SHP77 (cell line): Measurements from ENCODE around the gene PAX5.
"Not testable (repeated sequence)": the region's sequence is repeated elsewhere in the genome, so short reads cannot be mapped to it uniquely, and the experiment has no call there.

Source experiments
- DNase-seq, 2 experiments: peaks; one replicate each; lab custom pipeline; 2025; lab: John Stamatoyannopoulos, UW

Gene PAX5

GRCh38 chr9:36878986-36879982 is 154.8 kb downstream of the PAX5 start:
- no peak for DNase-seq

- DNase-seq = no peak
Observed at GRCh38 chr9:36877239-36877638, 156.8 kb downstream of the PAX5 start.

GRCh38 chr9:36876056-36876455 is 158.0 kb downstream of the PAX5 start:
- DNase-seq = no peak

GRCh38 chr9:36874921-36875320 is 159.1 kb downstream of the PAX5 start:
- no peak for DNase-seq

- DNase-seq = no peak
Observed at GRCh38 chr9:36874261-36874660, 159.8 kb downstream of the PAX5 start.

- DNase-seq = peak; percentile 17 to 29
Observed at GRCh38 chr9:36873247-36873875, 160.7 kb downstream of the PAX5 start.

- DNase-seq = no peak
Observed at GRCh38 chr9:36872641-36873040, 161.4 kb downstream of the PAX5 start.

- no peak for DNase-seq
Observed at GRCh38 chr9:36871606-36872005, 162.5 kb downstream of the PAX5 start.

GRCh38 chr9:36870960-36871359 is 163.1 kb downstream of the PAX5 start:
- DNase-seq = peak; percentile 53 to 79

GRCh38 chr9:36869605-36870004 is 164.5 kb downstream of the PAX5 start:
- DNase-seq = not testable (repeated sequence)

GRCh38 chr9:36868586-36869282 is 165.3 kb downstream of the PAX5 start:
- DNase-seq = no peak

GRCh38 chr9:36867672-36868471 is 166.2 kb downstream of the PAX5 start:
- peak; percentile 14 to 15 for DNase-seq

GRCh38 chr9:36867241-36867640 is 166.8 kb downstream of the PAX5 start:
- DNase-seq = no peak

- peak in 1 of 2 experiments; percentile 6 for DNase-seq
Observed at GRCh38 chr9:36866840-36867239, 167.2 kb downstream of the PAX5 start.

- DNase-seq = no peak
Observed at GRCh38 chr9:36865731-36866635, 168.1 kb downstream of the PAX5 start.

- no peak for DNase-seq
Observed at GRCh38 chr9:36864491-36865410, 169.3 kb downstream of the PAX5 start.

GRCh38 chr9:36862206-36863145 is 171.6 kb downstream of the PAX5 start:
- DNase-seq = peak in 1 of 2 experiments; percentile 1

GRCh38 chr9:36861528-36862205 is 172.4 kb downstream of the PAX5 start:
- no peak for DNase-seq
